Right lobe of liver (tissue), 6 donors: ENCODE measurements around the gene EXOC3. TPM values are rescaled to one million over a fixed set of nuclear protein-coding genes. Genes with fewer than 3 reads are reported as not detected.

Source experiments
- ATAC-seq, 4 donors: fragments of 200-7000 bp; cut with Tn5 transposase; one replicate each; pipeline ENCODE4 v1.9.1; 2020; ENCODE audit warnings: mild to moderate bottlenecking in 4 of 4, moderate library complexity in 4 of 4
- DNase-seq, 3 donors: peaks; one replicate each; pipeline ENCODE4 v3.0.0-alpha.2; 2020
- H3K27ac ChIP-seq, 3 donors: fragments of 200-600 bp; one replicate each; pipeline ENCODE4 v1.8.0; 2022
- H3K27me3 ChIP-seq, 2 donors: fragments of 200-600 bp; one replicate each; pipeline ENCODE4 v1.8.0; 2022
- H3K36me3 ChIP-seq, 4 donors: fragments of 200-600 bp; sonication (generic) in 1 of 4; one replicate each; pipeline versions ENCODE4 v1.5.1 to v1.8.0; 2017 to 2022; ENCODE audit warnings: control low read depth in 1 of 4
- H3K4me1 ChIP-seq, 4 donors: fragments of 200-600 bp; sonication (generic) in 1 of 4; one replicate each; pipeline versions ENCODE4 v1.5.1 to v1.8.0; 2017 to 2022; ENCODE audit warnings: control low read depth in 1 of 4
- H3K4me3 ChIP-seq, 3 donors: fragments of 200-600 bp; one replicate each; pipeline ENCODE4 v1.8.0; 2022
- H3K9me3 ChIP-seq, 4 donors: fragments of 200-600 bp; sonication (generic) in 1 of 4; one replicate each; pipeline versions ENCODE4 v1.5.1 to v1.8.0; 2017 to 2022; ENCODE audit warnings: control low read depth in 1 of 4
- POLR2A ChIP-seq: fragments of 450-650 bp; IDR thresholded peaks from one replicate; pipeline ENCODE4 v1.6.1; 2017; ENCODE audit warnings: antibody characterized with exemption, mild to moderate bottlenecking
- WGBS: methylation state at CpG from one replicate; pipeline ENCODE4 v1.1.6; 2018; ENCODE audit warnings: low coverage, low lambda C conversion rate; ENCODE audit not compliant: insufficient coverage; ENCODE audit errors: missing lambda C conversion rate; 5-methylcytosine and 5-hydroxymethylcytosine counted together
- intact Hi-C, 2 donors: fragments of 100-400 bp; cut with DNase I; formaldehyde crosslinking; loops; one replicate each; pipeline versions ENCODE4 v1.11.2 to v1.14.1; 2022
- total RNA-seq, 6 experiments: library from RNA; depleted of rRNA in 2 of 6; stranded (reverse); fragments of >200 nt in 2 of 6; fragmentation: NEBNext Ultra II Directional in 3 of 6; extraction: Animal tissue kit (Norgen Biotek cat#: 25700) in 3 of 6; gene quantifications; one replicate each; pipeline versions ENCODE4 v1.1.0 to v1.2.4, GENCODE V29; 2016 to 2023
- TF ChIP-seq, protein P1 (sequence below), 4 donors: fragments of 200-600 bp in 3 of 4; fragments of 450-650 bp in 1 of 4; IDR thresholded peaks; one replicate each; pipeline versions ENCODE4 v1.5.1 to v1.8.0; 2016 to 2022; ENCODE audit warnings: antibody characterized with exemption in 4 of 4, mild to moderate bottlenecking in 2 of 4
- donor health status: DM: no; HTN: yes; CAD: no.
- donor health status: DM: no; HTN: no; CAD: no.
- donor health status: DM: no; HTN: no; CAD: no.
- donor health status: DM: no; HTN: yes; CAD: no.
- donor health status: DM: no; HTN: yes; CAD: no.

EXOC3 gene
- total RNA-seq, 6 experiments from 2014 or later = 14.6 to 24.3 (median 20.0) TPM

DNA sequence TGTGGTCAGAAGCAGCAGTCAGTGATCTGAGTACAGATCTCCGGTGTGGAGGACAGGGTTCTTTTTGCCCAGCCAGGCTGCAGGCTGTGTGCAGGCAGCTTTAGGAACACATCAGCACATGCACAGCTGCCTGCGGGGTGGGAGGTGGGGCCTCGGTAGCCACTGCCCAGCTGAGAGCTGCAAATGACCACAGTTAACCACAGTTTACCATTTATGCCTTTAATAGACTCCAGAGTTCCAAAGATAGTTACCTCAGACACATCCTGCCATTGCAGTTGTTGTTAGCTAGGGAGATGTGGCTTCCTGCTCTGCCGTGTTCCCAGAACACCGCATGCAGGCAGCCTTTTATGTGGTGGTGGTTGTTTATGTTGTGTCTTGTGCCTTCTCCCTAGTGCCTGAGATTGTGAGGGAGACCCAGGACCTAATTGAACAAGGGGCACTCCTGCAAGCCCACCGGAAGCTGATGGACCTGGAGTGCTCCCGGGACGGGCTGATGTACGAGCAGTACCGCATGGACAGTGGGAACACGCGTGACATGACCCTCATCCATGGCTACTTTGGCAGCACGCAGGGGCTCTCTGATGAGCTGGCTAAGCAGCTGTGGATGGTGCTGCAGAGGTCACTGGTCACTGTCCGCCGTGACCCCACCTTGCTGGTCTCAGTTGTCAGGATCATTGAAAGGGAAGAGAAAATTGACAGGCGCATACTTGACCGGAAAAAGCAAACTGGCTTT is 10.2 kb downstream of the EXOC3 start:
- no peak overlapping the region for H3K4me3 ChIP-seq
- ATAC-seq = no peak
- intact Hi-C loops = no loop called here
- DNase-seq = peak; percentile 10 to 28 (median 23)
- H3K4me1 ChIP-seq = no peaks in the 10 kb centered on the region
- no peaks in the 10 kb centered on the region for H3K9me3 ChIP-seq
- WGBS = 94% methylated on average over 10 of the region's 17 CpGs
- no peaks in the 10 kb centered on the region for H3K27me3 ChIP-seq
- H3K36me3 ChIP-seq = peaks cover 0 to 68% (median 15%) of the 10 kb centered on the region in 4 donors
- no peak overlapping the region for H3K27ac ChIP-seq
- no peak for TF ChIP-seq POLR2A
- TF ChIP-seq, protein P1, sequence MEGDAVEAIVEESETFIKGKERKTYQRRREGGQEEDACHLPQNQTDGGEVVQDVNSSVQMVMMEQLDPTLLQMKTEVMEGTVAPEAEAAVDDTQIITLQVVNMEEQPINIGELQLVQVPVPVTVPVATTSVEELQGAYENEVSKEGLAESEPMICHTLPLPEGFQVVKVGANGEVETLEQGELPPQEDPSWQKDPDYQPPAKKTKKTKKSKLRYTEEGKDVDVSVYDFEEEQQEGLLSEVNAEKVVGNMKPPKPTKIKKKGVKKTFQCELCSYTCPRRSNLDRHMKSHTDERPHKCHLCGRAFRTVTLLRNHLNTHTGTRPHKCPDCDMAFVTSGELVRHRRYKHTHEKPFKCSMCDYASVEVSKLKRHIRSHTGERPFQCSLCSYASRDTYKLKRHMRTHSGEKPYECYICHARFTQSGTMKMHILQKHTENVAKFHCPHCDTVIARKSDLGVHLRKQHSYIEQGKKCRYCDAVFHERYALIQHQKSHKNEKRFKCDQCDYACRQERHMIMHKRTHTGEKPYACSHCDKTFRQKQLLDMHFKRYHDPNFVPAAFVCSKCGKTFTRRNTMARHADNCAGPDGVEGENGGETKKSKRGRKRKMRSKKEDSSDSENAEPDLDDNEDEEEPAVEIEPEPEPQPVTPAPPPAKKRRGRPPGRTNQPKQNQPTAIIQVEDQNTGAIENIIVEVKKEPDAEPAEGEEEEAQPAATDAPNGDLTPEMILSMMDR (IDR thresholded peaks at IDR 0.05) = no peak

DNA sequence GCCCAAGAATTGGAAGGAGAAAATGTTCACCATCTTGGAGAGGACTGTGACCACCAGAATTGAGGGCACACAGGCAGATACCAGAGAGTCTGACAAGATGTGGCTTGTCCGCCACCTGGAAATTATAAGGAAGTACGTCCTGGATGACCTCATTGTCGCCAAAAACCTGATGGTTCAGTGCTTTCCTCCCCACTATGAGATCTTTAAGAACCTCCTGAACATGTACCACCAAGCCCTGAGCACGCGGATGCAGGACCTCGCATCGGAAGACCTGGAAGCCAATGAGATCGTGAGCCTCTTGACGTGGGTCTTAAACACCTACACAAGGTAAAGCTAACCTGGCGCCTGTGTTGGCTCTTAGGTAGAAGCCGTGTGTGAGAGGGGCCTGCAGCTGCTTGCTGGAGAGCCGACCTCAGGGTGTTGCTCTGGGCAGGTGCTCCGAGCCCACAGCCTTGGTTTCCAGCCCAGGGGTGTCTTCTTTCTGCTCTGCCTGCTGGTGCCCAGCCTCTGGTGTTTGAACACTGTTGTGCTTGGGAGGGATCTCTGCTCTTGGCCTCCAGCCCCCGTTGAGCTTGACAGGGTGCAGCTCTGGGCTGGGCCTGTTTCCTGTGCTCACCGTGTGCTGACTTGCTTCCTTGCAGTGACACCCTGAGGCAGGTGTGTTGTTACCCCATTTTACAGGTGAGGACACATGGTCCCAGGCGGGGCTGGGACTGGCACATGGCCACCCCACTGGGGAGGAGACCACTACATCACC is 10.9 kb downstream of the EXOC3 start:
- no peak for TF ChIP-seq POLR2A
- TF ChIP-seq, protein P1 (IDR thresholded peaks at IDR 0.05) = no peak
- Histone ChIP-seq H3K36me3 (peaks cover 0 to 64% (median 12%) of the 10 kb centered on the region in 4 donors), H3K9me3 (no peaks in the 10 kb centered on the region), H3K27me3 (no peaks in the 10 kb centered on the region), H3K4me3 (no peak overlapping the region), H3K4me1 (no peaks in the 10 kb centered on the region), H3K27ac (no peak overlapping the region)
- 88% methylated on average over 8 of the region's 16 CpGs for WGBS
- DNase-seq (peak; percentile 13 to 34 (median 26)), ATAC-seq (no peak)
- intact Hi-C loops = no loop called here

DNA sequence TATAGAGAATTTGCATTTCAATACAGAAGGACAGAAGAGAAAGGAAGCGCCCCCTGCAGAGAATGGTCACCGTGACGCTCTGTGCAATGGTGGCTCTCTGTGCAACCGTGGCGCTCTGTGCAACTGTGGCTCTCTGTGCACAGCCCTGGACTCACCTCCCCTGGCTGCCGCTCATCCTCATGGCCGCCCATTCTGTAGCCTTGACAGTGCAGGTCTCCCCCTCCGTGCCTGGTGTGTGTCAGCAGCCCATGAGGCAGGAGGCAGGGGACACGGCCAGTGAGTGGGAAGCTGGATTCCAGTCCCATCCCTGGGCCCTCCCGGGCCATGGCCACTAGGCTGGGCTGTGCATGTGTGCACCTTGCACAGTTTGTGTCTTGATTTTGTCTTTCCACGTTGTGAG is 12.0 kb downstream of the EXOC3 start:
- DNase-seq (peak; percentile 11 to 39 (median 37)), ATAC-seq (no peak)
- no peak overlapping the region for H3K4me3 ChIP-seq
- intact Hi-C loops = no loop called here
- peaks cover 0 to 62% (median 10%) of the 10 kb centered on the region in 4 donors for H3K36me3 ChIP-seq
- no peak overlapping the region for H3K27ac ChIP-seq
- H3K27me3 ChIP-seq = no peaks in the 10 kb centered on the region
- WGBS = 86% methylated on average over 4 of the region's 11 CpGs
- H3K4me1 ChIP-seq = no peaks in the 10 kb centered on the region
- H3K9me3 ChIP-seq = no peaks in the 10 kb centered on the region
- TF ChIP-seq, protein P1 (IDR thresholded peaks at IDR 0.05) = no peak
- no peak for TF ChIP-seq POLR2A

DNA sequence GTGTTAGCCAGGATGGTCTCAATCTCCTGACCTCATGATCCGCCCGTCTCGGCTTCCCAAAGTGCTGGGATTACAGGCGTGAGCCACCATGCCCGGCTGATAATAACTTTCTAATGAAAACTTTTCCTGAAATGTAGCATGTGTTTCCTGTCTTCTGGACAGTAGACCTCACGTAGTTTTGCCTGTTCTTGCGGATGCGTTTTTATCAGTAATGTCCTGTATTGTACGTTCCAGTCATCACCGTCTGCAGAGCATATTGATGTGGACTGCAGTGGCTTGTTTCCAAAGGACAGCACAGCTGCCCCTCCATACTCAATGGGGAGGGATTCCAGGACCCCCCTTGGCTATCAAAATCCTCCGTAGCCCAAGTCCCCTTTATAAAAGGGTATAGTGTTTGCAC is 12.8 kb downstream of the EXOC3 start:
- Histone ChIP-seq H3K4me3 (no peak overlapping the region), H3K27ac (no peak overlapping the region), H3K9me3 (no peaks in the 10 kb centered on the region), H3K36me3 (peaks cover 0 to 64% (median 10%) of the 10 kb centered on the region in 4 donors), H3K27me3 (no peaks in the 10 kb centered on the region), H3K4me1 (no peaks in the 10 kb centered on the region)
- no peak for DNase-seq
- WGBS = 85% methylated on average over 11 of the region's 11 CpGs
- intact Hi-C loops = no loop called here
- TF ChIP-seq POLR2A = no peak
- TF ChIP-seq, protein P1 (IDR thresholded peaks at IDR 0.05) = no peak
- no peak for ATAC-seq
